DMS114 treated with DMSO at 0.1 percent for 48 hours (cell line): Measurements from ENCODE around the gene FZD10.

ENCODE experiments used
- DNase-seq: peaks from one replicate; lab custom pipeline; 2025; ENCODE audit not compliant: unreplicated experiment; lab: John Stamatoyannopoulos, UW

The FZD10 gene

DNA sequence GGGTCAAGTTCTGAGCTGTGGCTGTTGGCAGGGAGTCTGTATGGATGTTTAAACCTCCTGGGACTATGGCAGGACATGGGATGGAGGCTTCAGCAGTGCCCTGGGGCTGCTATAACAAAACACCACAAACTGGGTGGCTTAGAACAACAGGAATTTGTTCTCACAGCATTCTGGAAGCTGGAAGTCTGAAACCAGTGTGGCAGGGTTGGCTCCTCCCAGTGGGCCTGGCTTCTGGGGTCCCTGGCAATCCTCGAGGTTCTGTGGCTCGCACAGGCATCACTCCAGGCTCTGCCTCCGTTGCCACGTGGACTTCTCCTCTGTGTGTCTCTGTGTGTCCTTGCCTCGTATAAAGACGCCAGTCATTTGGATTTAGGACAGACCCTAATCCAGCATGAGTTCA, 39.9 kb downstream of the FZD10 start:
- no peak for DNase-seq

DNA sequence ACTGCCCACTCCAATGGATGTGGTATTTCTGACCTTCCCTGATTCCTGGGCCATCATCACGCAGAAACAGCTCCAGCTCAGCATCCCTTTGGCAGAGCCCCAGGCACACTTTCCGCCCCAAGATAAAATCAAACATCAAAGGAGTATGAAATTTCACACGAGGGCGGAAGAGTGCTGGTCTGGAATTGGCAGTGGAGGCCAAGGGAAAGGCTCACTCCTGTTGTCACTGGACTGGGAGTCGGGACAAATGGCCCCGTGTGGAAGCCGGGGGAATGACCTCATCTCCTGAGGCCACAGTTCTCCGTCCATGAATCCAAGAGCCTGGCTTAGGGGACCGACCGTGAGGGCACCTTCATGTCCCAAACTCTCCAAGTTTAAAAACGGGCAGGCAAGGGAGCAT, 40.9 kb downstream of the FZD10 start:
- no peak for DNase-seq

DNA sequence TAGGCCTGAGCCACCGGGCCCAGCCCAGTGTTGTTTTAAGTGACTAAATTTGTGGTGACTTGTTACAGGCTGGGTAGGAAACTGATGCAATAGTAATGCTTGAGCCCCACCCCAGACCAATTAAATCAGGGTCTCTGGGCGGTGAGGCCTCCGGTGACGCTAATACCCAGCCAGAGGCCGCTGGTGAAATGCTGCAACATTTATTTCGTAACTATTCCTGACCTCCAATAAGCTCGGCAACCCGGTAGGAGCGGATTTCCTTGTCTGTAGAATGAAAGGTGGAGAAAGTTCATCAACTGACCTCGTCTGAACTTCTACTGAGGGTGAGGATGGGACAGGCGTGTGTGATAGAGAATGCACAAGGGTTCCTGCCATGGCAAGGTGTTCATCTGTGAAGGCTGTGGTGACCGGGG, 42.3 kb downstream of the FZD10 start:
- DNase-seq: no peak

DNA sequence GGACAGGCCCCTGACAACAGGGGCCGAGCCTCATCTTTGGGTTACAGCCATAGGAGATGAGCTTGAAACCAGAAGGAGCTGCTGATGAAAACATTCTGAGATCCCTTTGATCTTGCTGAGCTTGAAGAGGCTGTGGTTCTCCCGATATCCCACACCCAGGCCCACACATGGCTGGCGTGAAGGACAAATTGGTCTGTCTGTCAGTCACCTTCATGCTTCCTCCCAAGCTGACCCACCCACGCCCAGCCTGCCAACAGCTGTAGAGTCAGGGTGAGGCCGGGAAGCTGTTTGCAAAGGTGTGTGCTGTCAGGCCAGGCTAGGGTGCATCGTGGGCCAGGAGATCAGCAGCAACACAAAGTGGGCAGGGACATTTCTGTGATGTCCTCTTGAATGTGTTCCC, 43.2 kb downstream of the FZD10 start:
- no peak for DNase-seq

DNA sequence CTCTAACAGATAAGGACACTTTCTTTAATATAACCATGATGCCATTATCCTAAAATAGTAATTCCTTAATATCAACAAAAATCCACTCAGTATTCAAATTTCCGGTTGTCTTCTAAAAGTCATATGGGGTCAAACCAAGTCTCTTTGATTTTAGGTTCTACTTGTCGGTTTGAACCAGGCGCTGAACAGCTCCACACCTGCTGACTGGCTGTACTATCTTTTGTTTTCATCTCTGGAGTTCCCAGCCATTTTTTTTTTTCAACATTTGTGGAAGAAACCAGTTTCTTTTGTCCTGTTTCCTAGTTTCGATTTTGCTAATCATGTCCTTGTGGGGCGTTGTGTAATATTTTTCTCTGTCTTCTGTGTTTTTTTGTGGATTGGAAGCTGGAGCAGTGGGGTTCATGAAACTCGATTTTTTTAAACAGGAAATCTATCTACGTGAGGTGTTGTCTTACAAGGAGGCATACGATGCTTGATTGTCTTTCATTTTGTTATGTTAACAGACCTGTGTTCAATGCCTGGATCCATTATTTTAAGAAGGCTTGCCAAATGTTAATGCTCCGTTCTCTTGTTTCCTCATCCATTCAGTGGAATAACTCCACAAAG, 50.2 kb downstream of the FZD10 start:
- DNase-seq: no peak

DNA sequence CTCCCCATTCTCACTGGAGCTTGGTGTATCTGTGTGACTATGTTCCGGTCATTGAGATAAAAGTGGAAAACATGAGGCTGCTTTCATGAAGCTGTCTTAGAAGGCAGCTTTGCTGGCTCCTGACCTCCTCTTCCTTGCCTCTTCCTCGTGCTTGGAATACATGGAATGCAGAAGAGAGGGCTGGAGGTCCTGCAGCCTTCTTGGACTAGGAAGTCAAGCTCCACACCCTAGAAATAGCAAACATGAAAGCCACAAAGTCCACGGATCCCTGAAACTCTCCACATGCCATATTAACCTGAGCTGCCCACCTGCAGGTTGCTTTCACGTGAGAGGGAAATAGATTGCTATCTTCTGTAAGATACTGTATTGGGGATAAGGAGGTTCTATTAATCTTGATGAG, 51.0 kb downstream of the FZD10 start:
- DNase-seq: no peak

DNA sequence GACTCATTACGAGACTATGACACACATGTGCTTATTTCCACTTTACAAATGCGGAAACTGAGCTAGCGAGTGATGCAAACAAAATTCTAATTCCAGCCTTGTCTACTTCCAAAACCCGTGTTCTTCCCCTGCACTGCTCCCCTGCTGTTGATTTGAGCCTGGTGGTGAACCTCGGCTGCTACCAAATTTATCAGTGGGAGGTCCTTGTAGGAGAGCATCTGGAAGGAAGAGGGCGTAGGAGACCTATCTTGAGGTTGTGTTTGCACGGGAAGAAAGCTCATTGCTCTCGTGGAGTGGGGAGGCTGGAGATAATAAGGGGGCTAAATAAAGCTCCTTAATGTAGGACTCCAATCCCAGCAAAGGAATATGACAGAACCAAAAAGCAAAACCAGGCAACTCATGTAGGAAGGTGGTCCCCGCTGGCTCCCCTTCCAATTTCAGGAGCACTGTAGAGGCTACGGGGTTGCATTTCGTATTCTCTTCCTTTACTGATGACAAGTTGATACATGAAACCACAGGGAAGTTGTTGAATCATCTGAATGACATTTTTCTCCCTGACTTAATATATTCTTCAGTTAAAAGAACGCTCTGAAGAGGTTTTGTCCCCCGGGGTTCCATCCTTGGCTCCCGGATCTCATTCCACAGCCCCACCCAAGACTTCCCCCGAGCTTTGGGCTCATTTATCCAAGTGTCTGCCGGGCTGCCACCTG, 52.6 kb downstream of the FZD10 start:
- DNase-seq: no peak
